Fibroblast of pulmonary artery (primary cell): ENCODE results near the gene COG5.

ENCODE experiments used
- DNase-seq: peaks from one replicate; pipeline ENCODE4 v3.0.0-alpha.2; 2010; ENCODE audit warnings: low read depth
- H3K4me3 ChIP-seq: replicated peaks from 2 replicates; pipeline ENCODE4 v1.5.1; 2011; ENCODE audit warnings: low read depth, mild to moderate bottlenecking, control low read depth, low read length, moderate library complexity
- TF ChIP-seq, protein P1 (sequence below): IDR thresholded peaks from 2 replicates; pipeline ENCODE4 v1.5.1; 2011; ENCODE audit warnings: mild to moderate bottlenecking, control low read depth, low read length, inconsistent platforms; ENCODE audit errors: missing control alignments

The COG5 gene

DNA sequence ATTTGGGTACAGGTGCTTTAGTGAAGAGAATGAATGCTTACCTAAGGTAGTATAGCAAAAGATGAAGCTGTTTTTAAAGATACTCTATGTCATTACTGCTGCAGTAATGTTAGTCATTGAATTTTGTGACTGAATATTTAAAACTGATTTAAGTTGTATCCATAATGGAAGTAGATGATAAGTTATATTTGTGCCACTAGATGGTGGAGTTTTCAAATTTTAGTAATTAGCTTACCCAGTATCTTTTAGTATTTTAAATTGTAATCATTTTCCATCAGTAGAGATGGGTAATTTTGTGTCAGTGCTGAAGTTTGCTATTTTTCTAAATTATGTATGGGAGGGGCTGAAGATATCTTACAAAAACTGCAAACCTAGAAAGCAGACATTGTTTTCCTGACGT, 369.7 kb downstream of the COG5 start:
- DNase-seq, result no peak
- no peak overlapping the region for H3K4me3 ChIP-seq
- TF ChIP-seq, protein P1, sequence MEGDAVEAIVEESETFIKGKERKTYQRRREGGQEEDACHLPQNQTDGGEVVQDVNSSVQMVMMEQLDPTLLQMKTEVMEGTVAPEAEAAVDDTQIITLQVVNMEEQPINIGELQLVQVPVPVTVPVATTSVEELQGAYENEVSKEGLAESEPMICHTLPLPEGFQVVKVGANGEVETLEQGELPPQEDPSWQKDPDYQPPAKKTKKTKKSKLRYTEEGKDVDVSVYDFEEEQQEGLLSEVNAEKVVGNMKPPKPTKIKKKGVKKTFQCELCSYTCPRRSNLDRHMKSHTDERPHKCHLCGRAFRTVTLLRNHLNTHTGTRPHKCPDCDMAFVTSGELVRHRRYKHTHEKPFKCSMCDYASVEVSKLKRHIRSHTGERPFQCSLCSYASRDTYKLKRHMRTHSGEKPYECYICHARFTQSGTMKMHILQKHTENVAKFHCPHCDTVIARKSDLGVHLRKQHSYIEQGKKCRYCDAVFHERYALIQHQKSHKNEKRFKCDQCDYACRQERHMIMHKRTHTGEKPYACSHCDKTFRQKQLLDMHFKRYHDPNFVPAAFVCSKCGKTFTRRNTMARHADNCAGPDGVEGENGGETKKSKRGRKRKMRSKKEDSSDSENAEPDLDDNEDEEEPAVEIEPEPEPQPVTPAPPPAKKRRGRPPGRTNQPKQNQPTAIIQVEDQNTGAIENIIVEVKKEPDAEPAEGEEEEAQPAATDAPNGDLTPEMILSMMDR, result no peak

DNA sequence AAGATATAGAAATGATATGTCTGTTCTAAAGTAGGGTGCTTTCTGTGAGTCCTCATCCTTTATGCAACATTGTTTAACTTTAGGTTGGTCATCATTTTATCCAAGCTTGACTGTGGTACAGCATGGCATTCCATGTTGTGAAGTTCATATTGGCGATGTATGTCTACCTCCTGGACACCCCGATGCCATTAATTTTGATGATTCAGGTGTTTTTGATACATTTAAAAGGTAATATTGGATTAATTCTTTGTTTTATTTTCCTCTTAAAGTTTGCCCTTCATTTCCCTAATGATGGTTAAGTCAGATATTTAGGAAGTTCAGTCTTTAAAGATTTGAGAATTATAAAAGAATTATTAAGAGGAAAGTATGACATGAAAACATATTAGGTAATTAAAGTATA, 373.6 kb downstream of the COG5 start:
- H3K4me3 ChIP-seq, result no peak overlapping the region
- no peak for DNase-seq
- TF ChIP-seq, protein P1, result no peak

DNA sequence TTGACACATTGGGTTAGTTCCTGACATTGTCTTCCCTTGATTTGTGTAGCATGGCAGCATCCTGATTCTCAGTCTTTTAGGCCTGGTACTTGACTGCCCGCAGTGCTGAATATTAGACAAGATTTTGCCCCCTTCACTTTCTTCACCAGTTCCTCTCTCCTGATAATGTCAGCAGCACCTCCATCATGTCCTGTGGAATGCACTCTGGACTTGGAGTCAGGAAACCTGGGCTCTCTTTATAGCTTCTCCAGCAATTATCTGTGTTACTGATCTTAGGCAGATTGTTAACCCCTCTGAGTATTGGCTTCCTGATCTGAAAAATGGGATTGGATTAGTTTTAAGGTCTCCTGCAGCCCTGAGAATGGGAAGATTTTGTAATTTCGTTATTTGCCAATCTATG, 375.9 kb downstream of the COG5 start:
- DNase-seq, result no peak
- TF ChIP-seq, protein P1, result no peak
- no peak overlapping the region for H3K4me3 ChIP-seq

DNA sequence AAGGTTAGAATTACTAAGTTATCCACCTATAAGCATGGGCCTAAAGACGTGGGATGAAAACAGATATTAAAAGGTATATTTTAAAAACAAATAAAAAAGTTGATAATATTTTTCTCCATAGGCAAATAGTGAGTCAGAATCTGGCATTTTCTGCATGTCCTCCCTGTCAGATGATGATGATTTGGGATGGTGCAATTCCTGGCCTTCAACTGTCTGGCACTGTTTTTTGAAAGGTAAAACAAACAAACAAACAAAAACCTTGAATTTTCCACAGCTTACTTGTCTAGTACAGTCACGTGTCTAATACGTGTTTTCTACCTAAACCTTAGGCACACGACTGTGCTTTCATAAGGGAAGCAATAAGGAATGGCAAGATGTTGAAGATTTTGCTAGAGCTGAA, 377.5 kb downstream of the COG5 start:
- TF ChIP-seq, protein P1, result no peak
- DNase-seq, result no peak
- no peak overlapping the region for H3K4me3 ChIP-seq

DNA sequence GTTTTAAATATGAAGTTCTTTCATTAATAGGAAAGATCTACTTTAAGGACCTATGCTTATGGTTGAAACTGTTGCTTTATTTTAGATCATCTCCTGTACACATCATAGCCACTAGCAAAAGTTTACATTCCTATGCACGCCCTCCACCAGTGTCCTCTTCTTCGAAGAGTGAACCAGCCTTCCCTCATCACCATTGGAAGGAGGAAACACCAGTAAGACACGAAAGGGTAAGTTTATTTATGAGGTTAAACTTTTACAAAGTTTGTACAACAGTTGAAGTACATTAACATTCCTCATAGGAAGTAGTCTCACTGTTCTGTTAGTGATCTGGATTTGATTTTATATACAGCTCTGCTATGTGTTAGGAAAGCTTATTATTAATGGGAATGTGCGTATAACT, 378.0 kb downstream of the COG5 start:
- no peak for DNase-seq
- TF ChIP-seq, protein P1, result no peak
- H3K4me3 ChIP-seq, result no peak overlapping the region

DNA sequence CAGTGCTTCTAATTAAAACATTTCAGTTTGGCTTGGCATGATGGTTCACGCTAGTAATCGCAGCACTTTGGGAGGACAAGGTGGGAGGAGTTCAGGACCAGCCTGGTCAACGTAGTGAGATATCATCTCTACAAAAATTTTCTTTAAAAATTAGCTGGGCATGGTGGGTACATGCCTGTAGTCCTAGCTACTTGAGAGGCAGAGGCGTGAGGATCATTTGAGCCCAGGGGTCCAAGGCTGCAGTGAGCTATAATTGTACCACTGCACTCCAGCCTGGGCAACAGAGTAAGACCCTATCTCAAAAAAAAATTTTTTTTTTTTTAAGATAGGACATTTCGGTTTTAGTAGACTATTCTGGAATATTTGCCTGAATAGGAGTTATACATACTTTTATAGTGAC, 382.5 kb downstream of the COG5 start:
- TF ChIP-seq, protein P1, result no peak
- H3K4me3 ChIP-seq, result no peak overlapping the region
- no peak for DNase-seq

DNA sequence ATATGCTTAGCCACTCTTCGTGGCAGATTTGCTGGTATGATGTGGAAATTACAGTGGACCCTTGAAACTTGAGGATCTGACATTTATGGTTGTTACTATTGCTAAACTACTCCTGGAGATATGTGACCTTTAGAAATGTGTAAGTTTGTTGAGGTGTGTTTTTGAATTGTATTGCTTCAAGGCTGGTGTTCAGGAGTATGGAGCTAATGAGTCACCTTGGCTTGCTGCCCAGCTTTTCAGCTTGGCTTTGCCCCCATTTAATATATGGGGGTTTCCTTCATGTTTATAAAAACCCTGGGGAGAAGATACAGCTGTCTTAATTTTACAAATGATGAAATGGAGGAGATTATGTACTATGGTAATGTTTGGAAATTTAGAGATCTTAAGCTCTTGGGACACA, 383.3 kb downstream of the COG5 start:
- TF ChIP-seq, protein P1, result no peak
- peak; percentile 95 for DNase-seq

More for the DNA sequence above, 383.3 kb downstream of the COG5 start:
- H3K4me3 ChIP-seq, result no peak overlapping the region
